Activated CD4-positive, CD25-positive, alpha-beta regulatory T cell treated with anti-CD3 and anti-CD28 coated beads, Interleukin-2, amount 50 U/mL, for 16 hours (primary cell): ENCODE results near the gene HINT1.

ENCODE experiments used
- DNase-seq: peaks from one replicate; pipeline ENCODE4 v3.0.0-alpha.2; 2020; ENCODE audit warnings: low read depth, low spot score

HINT1 gene

GRCh38 chr5:131109540-131110255, 55.4 kb downstream of the HINT1 start:
- DNase-seq, result no peak
